MM.1S (cell line): ENCODE results near the gene SRRM1.
A peak's percentile ranks its signal among the peaks of the same experiment; 100 is the strongest.
"Not testable (repeated sequence)": the region's sequence is repeated elsewhere in the genome, so short reads cannot be mapped to it uniquely, and the experiment has no call there.

Experiments
- DNase-seq: peaks from one replicate; pipeline ENCODE4 v3.0.0-alpha.2; 2015
- H2AFZ ChIP-seq: fragments of 300-600 bp; sonication (generic); 2 replicates; pipeline ENCODE4 v1.6.0; 2016; ENCODE audit warnings: antibody characterized with exemption, low read length
- H3F3A ChIP-seq: fragments of 300-600 bp; sonication (generic); 2 replicates; pipeline ENCODE4 v1.6.1; 2016; ENCODE audit warnings: mild to moderate bottlenecking, antibody characterized with exemption, low read length, moderate library complexity, mixed read lengths; ENCODE audit not compliant: insufficient read depth
- H3K27ac ChIP-seq: fragments of 300-600 bp; sonication (generic); 2 replicates; pipeline ENCODE4 v1.5.1; 2016; ENCODE audit warnings: mild to moderate bottlenecking, low read length
- H3K27me3 ChIP-seq: fragments of 300-600 bp; sonication (generic); replicated peaks from 2 replicates; pipeline ENCODE4 v1.6.0; 2016; ENCODE audit warnings: low read length; ENCODE audit not compliant: insufficient read depth
- H3K36me3 ChIP-seq: fragments of 300-600 bp; sonication (generic); replicated peaks from 2 replicates; pipeline ENCODE4 v1.6.1; 2016; ENCODE audit warnings: mild to moderate bottlenecking, low read length, mixed read lengths; ENCODE audit not compliant: insufficient read depth
- H3K4me1 ChIP-seq: fragments of 300-600 bp; sonication (generic); 2 replicates; pipeline ENCODE4 v1.6.1; 2016; ENCODE audit warnings: low read length, mixed read lengths
- H3K4me2 ChIP-seq: fragments of 300-600 bp; sonication (generic); 2 replicates; pipeline ENCODE4 v1.6.0; 2016; ENCODE audit warnings: low read depth, low read length
- H3K4me3 ChIP-seq: fragments of 300-600 bp; sonication (generic); 2 replicates; pipeline ENCODE4 v1.5.1; 2016; ENCODE audit warnings: low read length, mixed read lengths
- H3K79me2 ChIP-seq: fragments of 300-600 bp; sonication (generic); 2 replicates; pipeline ENCODE4 v1.6.1; 2016; ENCODE audit warnings: mixed run types, low read length, mixed read lengths
- H3K9ac ChIP-seq: fragments of 300-600 bp; sonication (generic); 2 replicates; pipeline ENCODE4 v1.6.1; 2016; ENCODE audit warnings: low read length, mixed read lengths
- H3K9me2 ChIP-seq: fragments of 300-600 bp; sonication (generic); replicated peaks from 2 replicates; pipeline ENCODE4 v1.6.1; 2016; ENCODE audit warnings: mild to moderate bottlenecking, low read length, mixed read lengths; ENCODE audit not compliant: insufficient read depth
- H3K9me3 ChIP-seq: fragments of 300-600 bp; sonication (generic); replicated peaks from 2 replicates; pipeline ENCODE4 v1.6.1; 2016; ENCODE audit warnings: mild to moderate bottlenecking, low read length, mixed read lengths; ENCODE audit not compliant: insufficient read depth
- H4K20me1 ChIP-seq: fragments of 300-600 bp; sonication (generic); 2 replicates; pipeline ENCODE4 v1.6.1; 2016; ENCODE audit warnings: mild to moderate bottlenecking, low read length, moderate library complexity, mixed read lengths; ENCODE audit not compliant: insufficient read depth
- EZH2 ChIP-seq: fragments of 300-600 bp; sonication (generic); optimal IDR thresholded peaks from 2 replicates; pipeline ENCODE3; 2017; ENCODE audit warnings: low read depth, mild to moderate bottlenecking, antibody characterized with exemption, low read length, mixed read lengths
- EZH2phosphoT487 ChIP-seq: fragments of 300-600 bp; sonication (generic); IDR thresholded peaks from 2 replicates; pipeline ENCODE4 v1.6.1; 2018; ENCODE audit warnings: antibody characterized with exemption, low read length
- TF ChIP-seq, protein P1 (sequence below): fragments of 300-600 bp; sonication (generic); IDR thresholded peaks from 2 replicates; pipeline ENCODE4 v1.5.1; 2016; ENCODE audit warnings: antibody characterized with exemption, low read length, mixed read lengths

SRRM1 gene

DNA sequence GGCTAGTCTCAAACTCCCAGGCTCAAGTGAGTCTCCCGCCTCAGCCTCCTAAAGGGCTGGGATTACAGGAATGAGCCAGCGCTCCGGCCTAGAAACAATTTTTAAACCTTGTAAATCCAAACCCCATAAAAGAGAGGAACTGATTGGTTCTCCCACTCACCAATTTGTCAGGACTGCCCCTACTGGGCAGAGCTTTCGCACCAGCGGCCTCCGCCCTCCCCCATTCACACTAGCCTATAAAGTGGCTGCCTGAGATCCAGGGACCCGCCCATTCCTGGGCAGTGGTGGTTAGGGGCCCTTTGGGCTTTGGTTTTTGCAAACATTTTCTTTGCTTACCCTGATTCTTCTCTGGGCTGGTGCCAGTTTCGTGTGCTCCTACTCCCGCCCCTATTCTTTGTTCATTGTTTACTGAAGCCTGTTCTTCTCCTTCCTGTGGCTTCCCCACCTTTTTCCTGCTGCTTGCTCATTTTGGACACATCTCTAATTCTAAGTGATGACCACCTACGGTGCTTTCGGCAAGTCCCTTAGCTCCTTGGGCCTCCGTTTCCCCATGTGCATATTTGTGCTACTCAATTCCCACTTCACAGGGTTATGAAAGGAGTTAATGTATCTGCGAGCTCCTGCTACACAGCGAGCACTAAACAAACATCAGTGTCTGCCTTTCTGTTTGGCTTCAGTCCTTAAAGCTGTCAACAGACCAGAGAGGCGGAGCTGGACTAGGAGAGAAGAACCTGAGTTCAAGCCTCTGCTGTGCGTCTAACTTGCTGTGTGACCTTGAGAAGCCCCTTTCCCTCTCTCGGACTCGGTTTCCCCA is 62.4 kb downstream of the SRRM1 start:
- no peaks in the 10 kb centered on the region for H3K9me2 ChIP-seq
- no peak for TF ChIP-seq EZH2
- no peak for TF ChIP-seq EZH2phosphoT487
- TF ChIP-seq, protein P1, sequence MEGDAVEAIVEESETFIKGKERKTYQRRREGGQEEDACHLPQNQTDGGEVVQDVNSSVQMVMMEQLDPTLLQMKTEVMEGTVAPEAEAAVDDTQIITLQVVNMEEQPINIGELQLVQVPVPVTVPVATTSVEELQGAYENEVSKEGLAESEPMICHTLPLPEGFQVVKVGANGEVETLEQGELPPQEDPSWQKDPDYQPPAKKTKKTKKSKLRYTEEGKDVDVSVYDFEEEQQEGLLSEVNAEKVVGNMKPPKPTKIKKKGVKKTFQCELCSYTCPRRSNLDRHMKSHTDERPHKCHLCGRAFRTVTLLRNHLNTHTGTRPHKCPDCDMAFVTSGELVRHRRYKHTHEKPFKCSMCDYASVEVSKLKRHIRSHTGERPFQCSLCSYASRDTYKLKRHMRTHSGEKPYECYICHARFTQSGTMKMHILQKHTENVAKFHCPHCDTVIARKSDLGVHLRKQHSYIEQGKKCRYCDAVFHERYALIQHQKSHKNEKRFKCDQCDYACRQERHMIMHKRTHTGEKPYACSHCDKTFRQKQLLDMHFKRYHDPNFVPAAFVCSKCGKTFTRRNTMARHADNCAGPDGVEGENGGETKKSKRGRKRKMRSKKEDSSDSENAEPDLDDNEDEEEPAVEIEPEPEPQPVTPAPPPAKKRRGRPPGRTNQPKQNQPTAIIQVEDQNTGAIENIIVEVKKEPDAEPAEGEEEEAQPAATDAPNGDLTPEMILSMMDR = no peak
- no peaks in the 10 kb centered on the region for H3K4me1 ChIP-seq
- no peaks in the 10 kb centered on the region for H4K20me1 ChIP-seq
- no peaks in the 10 kb centered on the region for H3K36me3 ChIP-seq
- H3F3A ChIP-seq = peaks cover 8% of the 10 kb centered on the region; the same call in 1 of the 2 replicates
- peak overlapping the region; percentile 36; the same call in 1 of the 2 replicates for H3K27ac ChIP-seq
- H3K9me3 ChIP-seq = no peaks in the 10 kb centered on the region
- H3K4me3 ChIP-seq = peak overlapping the region; percentile 28; the same call in 1 of the 2 replicates
- H3K27me3 ChIP-seq = no peaks in the 10 kb centered on the region
- no peak overlapping the region; the same call in 1 of the 2 replicates for H3K9ac ChIP-seq
- peak overlapping the region; percentile 37 for H3K4me2 ChIP-seq
- H3K79me2 ChIP-seq = no peaks in the 10 kb centered on the region
- H2AFZ ChIP-seq = peak overlapping the region; percentile 27
- DNase-seq = peak; percentile 84

DNA sequence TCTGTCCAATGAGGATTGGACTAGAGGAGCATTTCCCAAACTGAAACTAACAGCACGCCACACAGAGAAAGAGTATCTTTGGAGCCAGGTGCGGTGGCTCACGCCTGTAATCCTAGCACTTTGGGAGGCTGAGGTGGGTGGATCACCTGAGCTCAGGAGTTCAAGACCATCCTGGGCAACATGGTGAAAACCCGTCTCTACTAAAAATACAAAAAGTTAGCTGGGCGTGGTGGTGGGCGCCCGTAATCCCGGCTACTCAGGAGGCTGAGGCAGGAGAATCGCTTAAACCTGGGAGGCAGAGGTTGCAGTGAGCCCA is 62.9 kb downstream of the SRRM1 start:
- Histone ChIP-seq H3K4me3 (peak overlapping the region; percentile 28; the same call in 1 of the 2 replicates), H3K4me2 (peak overlapping the region; percentile 37; the same call in 1 of the 2 replicates)
- not testable (repeated sequence) for H3K4me1 ChIP-seq, DNase-seq, H3K36me3 ChIP-seq, H4K20me1 ChIP-seq, H3F3A ChIP-seq, H3K9me3 ChIP-seq, H3K27me3 ChIP-seq, H2AFZ ChIP-seq, H3K9me2 ChIP-seq, H3K9ac ChIP-seq, H3K79me2 ChIP-seq, H3K27ac ChIP-seq

DNA sequence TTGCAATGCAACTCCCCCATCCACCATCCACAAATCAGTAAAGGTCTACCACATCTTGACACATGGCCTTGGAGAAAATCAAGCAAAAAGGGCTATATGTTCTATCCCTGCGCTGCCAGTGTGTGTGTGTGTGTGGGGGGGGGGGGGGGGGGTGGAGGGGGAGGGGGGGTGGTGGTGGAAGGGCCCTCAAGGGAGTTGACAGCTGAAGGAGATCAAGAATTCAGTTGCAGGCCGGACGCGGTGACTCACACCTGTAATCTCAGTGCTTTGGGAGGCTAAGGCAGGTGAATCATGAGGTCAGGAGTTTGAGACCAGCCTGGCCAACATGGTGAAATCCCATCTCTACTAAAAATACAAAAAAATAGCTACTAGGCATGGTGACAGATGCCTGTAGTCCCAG is 64.6 kb downstream of the SRRM1 start:
- no peak for DNase-seq
- Histone ChIP-seq H3K4me1 (no peaks in the 10 kb centered on the region), H3K27me3 (no peaks in the 10 kb centered on the region), H3K9ac (no peak overlapping the region), H4K20me1 (no peaks in the 10 kb centered on the region), H3K9me3 (no peaks in the 10 kb centered on the region), H3K27ac (no peak overlapping the region), H3K4me2 (no peak overlapping the region), H3F3A (peaks cover 8% of the 10 kb centered on the region; the same call in 1 of the 2 replicates), H3K79me2 (no peaks in the 10 kb centered on the region), H3K36me3 (no peaks in the 10 kb centered on the region), H2AFZ (no peak overlapping the region), H3K4me3 (no peak overlapping the region), H3K9me2 (no peaks in the 10 kb centered on the region)
- TF ChIP-seq EZH2phosphoT487 (no peak), EZH2 (no peak)
- TF ChIP-seq, protein P1 = no peak

DNA sequence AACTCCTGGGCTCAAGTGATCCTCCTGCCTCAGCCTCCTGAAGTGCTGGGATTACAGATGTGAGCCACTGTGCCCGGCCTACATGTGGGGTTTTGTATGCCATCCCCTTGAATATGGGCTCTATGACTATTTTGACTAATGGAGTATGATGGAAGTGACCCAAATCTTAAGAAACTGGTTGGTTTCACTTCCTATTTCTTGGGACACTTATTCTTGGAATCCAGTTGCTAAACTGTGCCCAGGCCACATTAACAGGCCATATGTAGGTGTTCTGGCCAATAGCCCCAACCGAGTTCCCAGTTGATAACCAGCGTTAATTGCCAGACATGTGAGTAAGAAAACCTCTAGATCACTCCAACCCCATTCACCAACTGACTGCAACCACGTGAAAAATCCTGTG is 65.8 kb downstream of the SRRM1 start:
- H2AFZ ChIP-seq = no peak overlapping the region
- H3K36me3 ChIP-seq = no peaks in the 10 kb centered on the region
- H4K20me1 ChIP-seq = no peaks in the 10 kb centered on the region
- no peaks in the 10 kb centered on the region for H3K4me1 ChIP-seq
- no peak for DNase-seq
- H3K9ac ChIP-seq = no peak overlapping the region
- no peaks in the 10 kb centered on the region for H3K9me2 ChIP-seq
- no peak overlapping the region for H3K27ac ChIP-seq
- H3K4me3 ChIP-seq = no peak overlapping the region
- no peaks in the 10 kb centered on the region for H3K79me2 ChIP-seq
- H3F3A ChIP-seq = peaks cover 8% of the 10 kb centered on the region; the same call in 1 of the 2 replicates
- H3K4me2 ChIP-seq = no peak overlapping the region
- no peaks in the 10 kb centered on the region for H3K27me3 ChIP-seq
- H3K9me3 ChIP-seq = no peaks in the 10 kb centered on the region
- TF ChIP-seq, protein P1 = no peak
- TF ChIP-seq EZH2 (no peak), EZH2phosphoT487 (no peak)
